ENCODE data around the gene COX4I1. TPM values are rescaled to one million over a fixed set of nuclear protein-coding genes. Genes with fewer than 3 reads are reported as not detected.

COX4I1 gene
- total and polyA plus RNA-seq, 2 experiments from 2014 or later = 743 to 1,231 TPM

- Histone ChIP-seq H3K27ac (no peak overlapping the region), H3K27me3 (no peaks in the 10 kb centered on the region), H3K4me3 (no peak overlapping the region), H3K4me1 (ENCODE audit: low read depth) (peaks cover 23% of the 10 kb centered on the region), H3K36me3 (no peaks in the 10 kb centered on the region), H3K9me3 (ENCODE audit: low read depth) (no peaks in the 10 kb centered on the region)
- DNase-seq (ENCODE audit: low read depth in 1 of 2, low spot score in 1 of 2) = no peak
- TF ChIP-seq CTCF (IDR thresholded peaks at IDR 0.05; ENCODE audit: low read depth, low read length) = no peak
Observed at GRCh38 chr16:85751698-85752501, 47.6 kb upstream of the COX4I1 start.

GRCh38 chr16:85752511-85753420 lies 46.7 kb upstream of the COX4I1 start:
- Histone ChIP-seq H3K27ac (no peak overlapping the region), H3K9me3 (ENCODE audit: low read depth) (no peaks in the 10 kb centered on the region), H3K36me3 (no peaks in the 10 kb centered on the region), H3K27me3 (no peaks in the 10 kb centered on the region), H3K4me1 (ENCODE audit: low read depth) (peaks cover 23% of the 10 kb centered on the region), H3K4me3 (no peak overlapping the region)
- peak; percentile 52 for TF ChIP-seq CTCF (IDR thresholded peaks at IDR 0.05; ENCODE audit: low read depth, low read length)
- DNase-seq (ENCODE audit: low read depth in 1 of 2, low spot score in 1 of 2) = peak; percentile 62 to 72

GRCh38 chr16:85753559-85753958 lies 45.9 kb upstream of the COX4I1 start:
- Histone ChIP-seq H3K27ac (no peak overlapping the region), H3K4me1 (ENCODE audit: low read depth) (peaks cover 23% of the 10 kb centered on the region), H3K36me3 (no peaks in the 10 kb centered on the region), H3K4me3 (no peak overlapping the region), H3K27me3 (no peaks in the 10 kb centered on the region), H3K9me3 (ENCODE audit: low read depth) (no peaks in the 10 kb centered on the region)
- TF ChIP-seq CTCF (IDR thresholded peaks at IDR 0.05; ENCODE audit: low read depth, low read length) = no peak
- DNase-seq (ENCODE audit: low read depth in 1 of 2, low spot score in 1 of 2) = no peak

GRCh38 chr16:85753976-85754375 lies 45.5 kb upstream of the COX4I1 start:
- no peak for DNase-seq (ENCODE audit: low read depth in 1 of 2, low spot score in 1 of 2)
- H3K4me3 ChIP-seq = no peak overlapping the region
- peaks cover 22% of the 10 kb centered on the region for H3K4me1 ChIP-seq (ENCODE audit: low read depth)
- no peaks in the 10 kb centered on the region for H3K9me3 ChIP-seq (ENCODE audit: low read depth)
- no peaks in the 10 kb centered on the region for H3K36me3 ChIP-seq
- no peak overlapping the region for H3K27ac ChIP-seq
- no peak for TF ChIP-seq CTCF (IDR thresholded peaks at IDR 0.05; ENCODE audit: low read depth, low read length)
- no peaks in the 10 kb centered on the region for H3K27me3 ChIP-seq

- Histone ChIP-seq H3K9me3 (ENCODE audit: low read depth) (no peaks in the 10 kb centered on the region), H3K27me3 (no peaks in the 10 kb centered on the region), H3K36me3 (no peaks in the 10 kb centered on the region), H3K4me3 (no peak overlapping the region), H3K4me1 (ENCODE audit: low read depth) (peaks cover 18% of the 10 kb centered on the region), H3K27ac (no peak overlapping the region)
- DNase-seq (ENCODE audit: low read depth in 1 of 2, low spot score in 1 of 2) = no peak
- TF ChIP-seq CTCF (IDR thresholded peaks at IDR 0.05; ENCODE audit: low read depth, low read length) = no peak
Observed at GRCh38 chr16:85754413-85754812, 45.1 kb upstream of the COX4I1 start.
